CD4-positive, alpha-beta T cell (primary cell): Measurements from ENCODE around the gene SPHK1. TPM values are rescaled to one million over a fixed set of nuclear protein-coding genes. Genes with fewer than 3 reads are reported as not detected.

ENCODE experiments used
- ATAC-seq: fragments of 200-7000 bp; cut with Tn5 transposase; one replicate; pipeline ENCODE4 v1.10.0; 2022; ENCODE audit warnings: mild to moderate bottlenecking; ENCODE audit not compliant: poor library complexity
- CTCF ChIA-PET: fragments of 350-600 bp; sonication (Branson Sonifier 250); formaldehyde crosslinking; loops from one replicate; lab custom pipeline; 2021; ENCODE audit warnings: antibody characterized with exemption, inconsistent platforms; lab: Charles Lee
- POLR2A ChIA-PET: fragments of 350-600 bp; sonication (Branson Sonifier 250); formaldehyde crosslinking; loops from one replicate; lab custom pipeline; 2021; ENCODE audit warnings: antibody characterized with exemption, inconsistent platforms; lab: Charles Lee
- DNase-seq, 14 experiments: peaks; one replicate each; pipeline ENCODE4 v3.0.0-alpha.2; 2013 to 2020; ENCODE audit warnings: mixed read lengths in 2 of 14
- H3K27ac ChIP-seq, 2 donors: one replicate each; pipeline versions ENCODE4 v1.5.1 to v1.7.0; 2013; ENCODE audit warnings: low read length in 2 of 2, low read depth in 1 of 2, mild to moderate bottlenecking in 1 of 2
- H3K27me3 ChIP-seq, 2 experiments: 1 replicate in 1 of 2; 2 replicates in 1 of 2; pipeline versions ENCODE4 v1.6.1 to v1.7.0; 2013; ENCODE audit warnings: low read length in 2 of 2, control low read depth in 1 of 2, mild to moderate bottlenecking in 1 of 2, moderate library complexity in 1 of 2; ENCODE audit not compliant: insufficient read depth in 2 of 2, control insufficient read depth in 1 of 2
- H3K36me3 ChIP-seq: one replicate; pipeline ENCODE4 v1.6.1; 2013; ENCODE audit warnings: low read length, control low read depth; ENCODE audit not compliant: insufficient read depth
- H3K4me1 ChIP-seq: one replicate; pipeline ENCODE4 v1.6.1; 2013; ENCODE audit warnings: low read length, control low read depth; ENCODE audit not compliant: insufficient read depth
- H3K4me3 ChIP-seq: one replicate; pipeline ENCODE4 v1.5.1; 2013; ENCODE audit warnings: mild to moderate bottlenecking, low read length, moderate library complexity
- H3K9me3 ChIP-seq, 2 experiments: 1 replicate in 1 of 2; 2 replicates in 1 of 2; pipeline versions ENCODE4 v1.6.1 to v1.7.0; 2013; ENCODE audit warnings: low read length in 2 of 2, mild to moderate bottlenecking in 2 of 2, control low read depth in 1 of 2, moderate library complexity in 1 of 2; ENCODE audit not compliant: control insufficient read depth in 1 of 2, insufficient read depth in 1 of 2
- H3K27ac Mint-ChIP-seq: one replicate; pipeline ENCODE4 v1.8.0; 2020; ENCODE audit warnings: mixed read lengths
- H3K27me3 Mint-ChIP-seq: one replicate; pipeline ENCODE4 v1.8.0; 2021; ENCODE audit warnings: mixed read lengths
- H3K36me3 Mint-ChIP-seq: one replicate; pipeline ENCODE4 v1.8.0; 2021; ENCODE audit warnings: low read depth, mixed read lengths
- H3K4me1 Mint-ChIP-seq: one replicate; pipeline ENCODE4 v1.8.0; 2021; ENCODE audit warnings: low read depth, mixed read lengths
- H3K4me3 Mint-ChIP-seq: one replicate; pipeline ENCODE4 v1.8.0; 2020; ENCODE audit warnings: mild to moderate bottlenecking, mixed read lengths
- H3K9me3 Mint-ChIP-seq: one replicate; pipeline ENCODE4 v1.8.0; 2020; ENCODE audit warnings: mixed read lengths
- CTCF ChIP-seq: fragments of 200-600 bp; IDR thresholded peaks from one replicate; pipeline ENCODE4 v1.8.0; 2022; ENCODE audit warnings: antibody characterized with exemption, mild to moderate bottlenecking
- intact Hi-C, 2 experiments: fragments of 100-400 bp; cut with DNase I in 1 of 2; cut with micrococcal nuclease in 1 of 2; formaldehyde crosslinking; loops; one replicate each; pipeline versions ENCODE4 v1.15.1 to v1.9.0; 2023 to 2025; cut with DNase I, micrococcal nuclease
- total RNA-seq, 174 experiments: library from RNA in 2 of 174; stranded (reverse) in 2 of 174; gene quantifications; one replicate each; pipeline ENCODE4 v1.2.3 and lab custom pipeline; 2021 to 2026

The SPHK1 gene
- total RNA-seq, 2 experiments from 2014 or later, result 0.45 to 1.1 TPM

- intact Hi-C loops, result loop anchor here in 1 of 2 experiments (5.0 kb wide), 2 partner anchors 275 to 385 kb away; no protein-coding TSS in a partner anchor
- H3K9me3 Mint-ChIP-seq, result no peaks in the 10 kb centered on the region
- H3K4me1 Mint-ChIP-seq, result no peaks in the 10 kb centered on the region
- H3K36me3 Mint-ChIP-seq, result peaks cover 71% of the 10 kb centered on the region
- H3K27ac Mint-ChIP-seq, result no peak overlapping the region
- Histone ChIP-seq H3K4me3 (no peak overlapping the region), H3K27ac (no peak overlapping the region), H3K27me3 (no peaks in the 10 kb centered on the region), H3K9me3 (no peaks in the 10 kb centered on the region), H3K36me3 (peaks cover 77% of the 10 kb centered on the region), H3K4me1 (no peaks in the 10 kb centered on the region)
- ChIA-PET CTCF (interaction anchor here (0.8 to 3.8 kb wide), 9 partner anchors 12 to 98 kb away, joined by 3 to 31 read pairs (median 5); partner anchors contain the start of genes PRPSAP1 and SPHK1), POLR2A (interaction anchor here (0.6 to 2.2 kb wide), 3 partner anchors 11 to 1452 kb away, joined by 3 to 9 read pairs (median 7); partner anchors contain the start of gene PRPSAP1)
- TF ChIP-seq CTCF, result no peak
- DNase-seq (no peak), ATAC-seq (no peak)
- no peaks in the 10 kb centered on the region for H3K27me3 Mint-ChIP-seq
- H3K4me3 Mint-ChIP-seq, result no peak overlapping the region
Measured at GRCh38 chr17:76397184-76397583, 12.8 kb downstream of the SPHK1 start.

- Mint-ChIP-seq H3K4me1 (no peaks in the 10 kb centered on the region), H3K27ac (no peak overlapping the region), H3K4me3 (no peak overlapping the region), H3K9me3 (no peaks in the 10 kb centered on the region), H3K36me3 (peaks cover 78% of the 10 kb centered on the region), H3K27me3 (no peaks in the 10 kb centered on the region)
- intact Hi-C loops, result loop anchor here (1.0 to 5.0 kb wide), 4 partner anchors 95 to 386 kb away; no protein-coding TSS in a partner anchor
- ChIA-PET CTCF (interaction anchor here (0.6 to 3.8 kb wide), 25 partner anchors 9 to 384 kb away, joined by 3 to 31 read pairs (median 4); partner anchors contain the start of genes PRPSAP1, RHBDF2, SPHK1 and UBE2O), POLR2A (interaction anchor here (0.6 to 2.2 kb wide), 5 partner anchors 12 to 1452 kb away, joined by 3 to 9 read pairs (median 4); partner anchors contain the start of genes PRPSAP1 and SPHK1)
- Histone ChIP-seq H3K4me3 (no peak overlapping the region), H3K27ac (no peak overlapping the region), H3K27me3 (no peaks in the 10 kb centered on the region), H3K36me3 (peaks cover 82% of the 10 kb centered on the region), H3K4me1 (no peaks in the 10 kb centered on the region), H3K9me3 (no peaks in the 10 kb centered on the region)
- ATAC-seq (peak; percentile 92), DNase-seq (peak; percentile 76 to 90 (median 83))
- peak; percentile 94 for TF ChIP-seq CTCF
Measured at GRCh38 chr17:76397687-76398522, 13.5 kb downstream of the SPHK1 start.

- ChIA-PET CTCF (interaction anchor here (0.6 to 3.8 kb wide), 21 partner anchors 9 to 384 kb away, joined by 3 to 31 read pairs (median 4); partner anchors contain the start of genes PRPSAP1, RHBDF2, SPHK1 and UBE2O), POLR2A (interaction anchor here (0.6 to 2.2 kb wide), 6 partner anchors 12 to 93 kb away, joined by 3 to 9 read pairs (median 4); partner anchors contain the start of genes PRPSAP1 and SPHK1)
- Histone ChIP-seq H3K36me3 (peaks cover 86% of the 10 kb centered on the region), H3K4me3 (no peak overlapping the region), H3K9me3 (no peaks in the 10 kb centered on the region), H3K4me1 (no peaks in the 10 kb centered on the region), H3K27me3 (no peaks in the 10 kb centered on the region), H3K27ac (no peak overlapping the region)
- no peak for TF ChIP-seq CTCF
- Mint-ChIP-seq H3K27ac (no peak overlapping the region), H3K36me3 (peaks cover 83% of the 10 kb centered on the region), H3K9me3 (no peaks in the 10 kb centered on the region), H3K4me1 (no peaks in the 10 kb centered on the region), H3K27me3 (no peaks in the 10 kb centered on the region), H3K4me3 (no peak overlapping the region)
- no peak for DNase-seq
- ATAC-seq, result no peak
- intact Hi-C loops, result loop anchor here (1.0 to 5.0 kb wide), 4 partner anchors 95 to 386 kb away; no protein-coding TSS in a partner anchor
Measured at GRCh38 chr17:76398523-76399174, 14.2 kb downstream of the SPHK1 start.
